ENCODE data around the gene TSPAN9. TPM values are rescaled to one million over a fixed set of nuclear protein-coding genes. Genes with fewer than 3 reads are reported as not detected.

Gene TSPAN9
- polyA plus RNA-seq, 4 donors, result 79.9 to 98.9 (median 89.6) TPM

- DNase-seq (ENCODE audit: low read depth in 4 of 4, low spot score in 3 of 4), result peak in 2 of 4 donors; percentile 31 to 48
These were observed 185.3 kb downstream of the TSPAN9 start for GRCh38 chr12:3262470-3262869.

DNA sequence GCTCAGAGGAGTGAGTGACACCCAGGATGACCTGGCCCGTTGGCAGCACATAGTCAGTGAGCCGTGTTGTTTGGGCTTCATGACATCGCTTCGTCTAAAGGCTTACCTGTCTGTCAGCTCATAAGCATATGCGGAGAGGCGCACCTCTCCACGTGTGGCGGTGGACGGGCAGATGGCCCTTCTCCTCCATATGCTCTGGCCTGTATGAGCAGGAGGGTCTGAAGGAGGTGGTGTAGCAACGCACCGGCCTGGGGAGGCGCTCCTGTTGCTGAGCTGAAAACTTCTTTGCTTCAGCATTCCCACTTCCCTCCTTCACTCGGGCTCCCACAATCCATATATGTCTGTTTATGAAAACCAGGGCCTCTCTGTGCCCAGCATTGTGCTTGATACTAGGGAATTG lies 186.1 kb downstream of the TSPAN9 start:
- no peak for DNase-seq (ENCODE audit: low read depth in 4 of 4, low spot score in 3 of 4)

GRCh38 chr12:3263939-3264922 lies 187.1 kb downstream of the TSPAN9 start:
- DNase-seq (ENCODE audit: low read depth in 4 of 4, low spot score in 3 of 4), result peak in 1 of 4 donors; percentile 36

DNA sequence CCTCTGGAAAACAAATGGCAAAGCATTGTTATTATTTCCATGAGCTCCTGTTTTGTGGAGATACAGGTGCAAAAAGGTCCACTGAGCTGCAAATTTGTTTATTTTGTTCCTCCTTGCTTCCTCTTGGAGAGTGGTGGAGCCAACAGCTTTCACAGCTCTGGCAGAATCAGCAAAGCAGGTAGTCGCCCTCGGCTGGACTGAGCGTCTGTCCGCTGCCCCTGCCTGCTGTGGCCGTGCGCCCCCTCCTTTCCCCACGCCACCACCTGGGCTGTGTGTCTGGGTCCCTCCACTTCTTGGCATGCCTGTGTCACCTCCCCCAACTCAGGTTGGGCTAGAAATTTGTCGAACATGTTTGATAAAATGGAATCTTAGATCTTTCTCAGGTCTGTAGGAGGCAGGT lies 188.2 kb downstream of the TSPAN9 start:
- no peak for DNase-seq (ENCODE audit: low read depth in 4 of 4, low spot score in 3 of 4)

DNA sequence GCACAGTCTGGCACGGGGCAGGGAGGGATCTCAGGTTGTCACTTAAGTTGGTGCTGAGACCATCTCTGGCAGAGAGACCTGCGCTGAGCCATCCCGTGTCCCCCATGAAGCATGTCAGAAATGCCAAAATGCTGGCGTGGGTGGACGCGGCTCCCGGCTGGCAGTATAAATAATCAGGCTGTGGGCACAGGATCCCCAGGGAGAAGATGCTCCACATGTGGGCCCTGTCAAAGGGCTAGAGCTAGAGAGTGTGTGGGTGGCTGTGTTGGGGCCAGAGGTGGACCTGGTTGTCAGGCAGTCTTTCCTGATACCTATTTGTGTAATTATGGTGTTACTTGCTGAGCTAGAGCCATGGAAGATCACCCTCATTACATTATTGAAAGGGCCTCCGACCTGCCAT lies 189.5 kb downstream of the TSPAN9 start:
- no peak for DNase-seq (ENCODE audit: low read depth in 4 of 4, low spot score in 3 of 4)

DNA sequence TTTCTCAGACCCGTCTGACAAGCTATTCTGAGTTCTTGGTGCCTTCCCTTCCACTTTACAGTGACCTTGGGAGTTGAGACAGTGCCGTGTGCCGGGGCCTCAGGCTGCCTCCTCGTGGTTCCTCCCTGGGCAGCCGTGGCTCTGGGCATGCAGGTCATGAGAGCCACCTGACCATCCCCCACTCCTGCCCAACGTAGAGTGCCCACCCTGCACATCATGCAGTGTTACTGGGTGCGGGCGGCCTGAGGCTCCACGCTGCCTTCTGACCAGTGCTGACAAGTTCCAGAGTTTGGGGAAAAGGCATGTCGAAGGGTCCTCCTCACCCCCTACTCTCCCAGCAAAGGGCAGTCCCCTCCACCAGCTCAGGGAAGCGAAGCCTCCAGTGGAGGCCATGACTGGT lies 190.5 kb downstream of the TSPAN9 start:
- DNase-seq (ENCODE audit: low read depth in 4 of 4, low spot score in 3 of 4), result no peak

GRCh38 chr12:3269594-3269993 lies 192.4 kb downstream of the TSPAN9 start:
- no peak for DNase-seq (ENCODE audit: low read depth in 4 of 4, low spot score in 3 of 4)

GRCh38 chr12:3271146-3271545 lies 194.0 kb downstream of the TSPAN9 start:
- no peak for DNase-seq (ENCODE audit: low read depth in 4 of 4, low spot score in 3 of 4)

GRCh38 chr12:3271639-3272038 lies 194.5 kb downstream of the TSPAN9 start:
- no peak for DNase-seq (ENCODE audit: low read depth in 4 of 4, low spot score in 3 of 4)

GRCh38 chr12:3272958-3273357 lies 195.8 kb downstream of the TSPAN9 start:
- DNase-seq (ENCODE audit: low read depth in 4 of 4, low spot score in 3 of 4), result no peak

DNA sequence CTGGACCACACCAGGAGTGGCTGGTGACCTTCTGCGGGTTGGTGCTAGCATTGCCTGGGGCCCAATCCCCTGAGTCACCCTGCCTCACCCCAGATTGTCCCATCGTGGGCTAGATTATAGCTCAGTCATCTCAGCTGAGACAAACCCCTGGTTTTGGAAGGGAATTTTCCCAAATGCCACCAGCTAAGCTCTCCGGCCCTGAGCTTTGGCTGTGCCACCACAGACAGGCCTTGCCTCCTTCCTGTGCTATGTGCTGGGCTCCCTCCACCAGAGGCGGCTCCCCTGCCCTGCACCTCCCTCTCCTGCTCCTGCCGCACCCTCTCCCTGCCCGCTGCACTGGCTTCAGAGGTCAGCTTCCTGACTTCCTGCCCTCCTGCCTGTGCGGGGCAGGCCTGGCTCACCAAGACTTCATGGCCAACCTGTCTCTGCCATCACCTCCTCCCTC lies 196.3 kb downstream of the TSPAN9 start:
- DNase-seq (ENCODE audit: low read depth in 4 of 4, low spot score in 3 of 4), result no peak

DNA sequence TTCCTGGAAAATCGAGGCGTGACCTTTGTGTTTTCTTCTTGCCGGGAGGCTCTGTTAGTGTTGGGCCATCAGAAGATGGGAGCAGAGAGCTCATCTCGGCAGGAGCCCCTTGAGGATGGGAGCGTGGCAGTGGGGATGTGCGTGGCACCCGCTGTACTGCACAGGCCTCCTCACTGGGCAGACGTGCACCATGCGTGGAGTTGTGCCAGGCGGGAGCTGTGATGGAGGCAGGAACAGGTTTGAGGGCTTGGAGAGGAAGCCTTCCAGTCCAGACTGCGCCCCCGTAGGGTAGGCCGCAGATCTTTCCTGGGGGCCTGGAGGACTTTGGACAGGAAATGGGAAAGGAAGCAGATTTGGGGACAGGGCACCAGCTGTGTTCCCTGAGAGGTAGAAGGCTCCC lies 197.5 kb downstream of the TSPAN9 start:
- DNase-seq (ENCODE audit: low read depth in 4 of 4, low spot score in 3 of 4), result no peak

DNA sequence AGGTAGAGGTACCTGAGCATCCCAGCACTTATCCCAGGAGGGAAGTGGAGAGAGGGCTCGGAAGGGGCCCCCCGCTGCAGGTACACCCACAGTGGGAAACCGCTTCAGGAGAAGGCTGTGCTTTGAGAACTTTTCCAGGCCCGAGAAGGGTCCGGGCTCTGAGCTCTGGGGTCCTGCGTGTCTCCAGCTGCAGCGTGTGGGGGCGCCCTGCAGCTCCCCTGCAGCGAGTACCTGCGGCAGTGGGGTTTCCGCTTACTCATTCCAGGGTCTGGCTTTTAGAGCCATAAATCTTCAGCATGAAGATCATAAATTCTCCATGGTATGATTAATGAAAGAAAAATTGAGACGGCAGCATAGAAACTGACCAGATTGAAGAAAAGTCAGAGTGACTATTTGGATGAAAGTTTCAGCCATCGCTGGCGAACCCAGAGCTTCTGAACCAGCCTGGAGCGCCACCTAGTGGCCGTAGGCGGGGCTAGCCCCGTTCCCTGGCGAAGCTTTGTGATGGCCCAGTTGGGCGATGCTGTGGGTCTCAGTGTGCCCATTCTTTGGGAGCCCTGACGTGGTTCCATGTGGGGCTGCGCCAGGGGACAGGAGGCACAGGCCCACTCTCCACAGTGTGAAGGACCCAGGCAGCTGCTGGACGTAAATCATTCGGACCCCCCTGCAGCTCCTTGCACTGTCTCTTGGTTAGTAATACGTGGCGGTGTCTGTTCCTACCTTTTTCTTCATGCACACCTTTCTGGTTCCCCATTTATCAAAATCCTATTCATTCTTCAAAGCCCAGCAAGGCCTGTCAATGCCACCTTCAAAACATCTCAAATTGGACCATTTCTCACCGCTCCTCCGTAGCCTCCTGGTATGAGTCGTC lies 198.2 kb downstream of the TSPAN9 start:
- DNase-seq (ENCODE audit: low read depth in 4 of 4, low spot score in 3 of 4), result no peak

GRCh38 chr12:3276226-3276625 lies 199.0 kb downstream of the TSPAN9 start:
- DNase-seq (ENCODE audit: low read depth in 4 of 4, low spot score in 3 of 4), result no peak

GRCh38 chr12:3277306-3277943 lies 200.2 kb downstream of the TSPAN9 start:
- DNase-seq (ENCODE audit: low read depth in 4 of 4, low spot score in 3 of 4), result no peak

GRCh38 chr12:3278681-3279414 lies 201.7 kb downstream of the TSPAN9 start:
- DNase-seq (ENCODE audit: low read depth in 4 of 4, low spot score in 3 of 4), result no peak

DNA sequence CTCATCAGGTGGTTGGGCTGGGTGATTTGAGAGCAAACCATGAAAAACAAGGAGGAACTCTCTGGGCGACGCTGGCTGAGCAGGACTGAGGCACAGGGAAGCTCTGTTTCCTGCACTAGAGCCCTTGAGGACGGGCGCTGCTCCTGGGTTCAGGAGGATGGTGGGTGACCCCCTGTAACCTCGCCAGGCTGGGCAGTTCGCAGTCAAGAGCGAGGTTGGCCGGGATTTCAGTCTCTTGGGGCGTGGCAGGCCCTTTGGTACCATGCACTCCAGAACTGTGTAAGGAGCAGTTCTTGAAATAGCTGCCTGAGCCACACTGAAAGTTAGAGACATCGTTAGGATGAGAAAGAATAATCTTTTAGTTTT lies 202.2 kb downstream of the TSPAN9 start:
- no peak for DNase-seq (ENCODE audit: low read depth in 4 of 4, low spot score in 3 of 4)

DNA sequence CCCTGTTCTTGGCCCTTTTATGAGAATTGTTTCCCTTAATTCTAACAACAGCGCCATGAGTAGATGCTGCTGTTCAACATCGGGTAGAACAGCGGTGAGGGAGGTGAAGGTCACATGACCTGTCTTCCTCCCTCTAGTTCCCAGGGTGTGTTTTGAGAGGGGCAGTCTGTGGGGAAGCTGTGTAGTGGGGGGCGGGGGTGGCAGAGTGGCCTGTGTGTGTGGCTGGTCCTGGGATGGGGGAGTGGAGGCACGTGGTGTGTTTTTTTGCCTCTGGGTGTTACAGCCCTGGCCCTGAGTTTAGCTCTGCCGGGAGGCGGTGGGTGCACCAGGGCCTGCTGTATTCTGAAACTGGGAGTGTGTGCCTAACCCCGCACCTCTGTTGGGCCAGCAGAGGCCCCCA lies 202.7 kb downstream of the TSPAN9 start:
- no peak for DNase-seq (ENCODE audit: low read depth in 4 of 4, low spot score in 3 of 4)

DNA sequence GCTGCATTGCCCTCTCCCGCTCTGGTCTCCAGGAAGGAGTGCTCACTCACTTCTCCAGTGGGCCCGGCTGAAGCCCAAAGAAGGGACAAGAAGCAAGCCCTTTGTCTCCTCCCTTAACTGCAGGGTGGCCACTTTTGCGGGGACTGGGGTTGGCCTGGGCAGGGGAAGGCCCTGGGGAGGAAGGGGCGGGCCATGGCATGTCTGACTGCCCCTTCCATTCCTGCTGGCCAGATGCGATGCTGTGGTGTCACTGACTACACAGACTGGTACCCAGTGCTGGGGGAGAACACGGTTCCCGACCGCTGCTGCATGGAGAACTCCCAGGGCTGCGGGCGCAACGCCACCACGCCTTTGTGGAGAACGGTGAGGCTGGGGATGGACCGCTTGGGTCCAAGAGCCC lies 203.8 kb downstream of the TSPAN9 start:
- DNase-seq (ENCODE audit: low read depth in 4 of 4, low spot score in 3 of 4), result no peak

All from left renal pelvis (tissue), 4 donors.